ENCODE results near the gene GPRC5C.

Gene GPRC5C, protein sequence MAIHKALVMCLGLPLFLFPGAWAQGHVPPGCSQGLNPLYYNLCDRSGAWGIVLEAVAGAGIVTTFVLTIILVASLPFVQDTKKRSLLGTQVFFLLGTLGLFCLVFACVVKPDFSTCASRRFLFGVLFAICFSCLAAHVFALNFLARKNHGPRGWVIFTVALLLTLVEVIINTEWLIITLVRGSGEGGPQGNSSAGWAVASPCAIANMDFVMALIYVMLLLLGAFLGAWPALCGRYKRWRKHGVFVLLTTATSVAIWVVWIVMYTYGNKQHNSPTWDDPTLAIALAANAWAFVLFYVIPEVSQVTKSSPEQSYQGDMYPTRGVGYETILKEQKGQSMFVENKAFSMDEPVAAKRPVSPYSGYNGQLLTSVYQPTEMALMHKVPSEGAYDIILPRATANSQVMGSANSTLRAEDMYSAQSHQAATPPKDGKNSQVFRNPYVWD

DNA sequence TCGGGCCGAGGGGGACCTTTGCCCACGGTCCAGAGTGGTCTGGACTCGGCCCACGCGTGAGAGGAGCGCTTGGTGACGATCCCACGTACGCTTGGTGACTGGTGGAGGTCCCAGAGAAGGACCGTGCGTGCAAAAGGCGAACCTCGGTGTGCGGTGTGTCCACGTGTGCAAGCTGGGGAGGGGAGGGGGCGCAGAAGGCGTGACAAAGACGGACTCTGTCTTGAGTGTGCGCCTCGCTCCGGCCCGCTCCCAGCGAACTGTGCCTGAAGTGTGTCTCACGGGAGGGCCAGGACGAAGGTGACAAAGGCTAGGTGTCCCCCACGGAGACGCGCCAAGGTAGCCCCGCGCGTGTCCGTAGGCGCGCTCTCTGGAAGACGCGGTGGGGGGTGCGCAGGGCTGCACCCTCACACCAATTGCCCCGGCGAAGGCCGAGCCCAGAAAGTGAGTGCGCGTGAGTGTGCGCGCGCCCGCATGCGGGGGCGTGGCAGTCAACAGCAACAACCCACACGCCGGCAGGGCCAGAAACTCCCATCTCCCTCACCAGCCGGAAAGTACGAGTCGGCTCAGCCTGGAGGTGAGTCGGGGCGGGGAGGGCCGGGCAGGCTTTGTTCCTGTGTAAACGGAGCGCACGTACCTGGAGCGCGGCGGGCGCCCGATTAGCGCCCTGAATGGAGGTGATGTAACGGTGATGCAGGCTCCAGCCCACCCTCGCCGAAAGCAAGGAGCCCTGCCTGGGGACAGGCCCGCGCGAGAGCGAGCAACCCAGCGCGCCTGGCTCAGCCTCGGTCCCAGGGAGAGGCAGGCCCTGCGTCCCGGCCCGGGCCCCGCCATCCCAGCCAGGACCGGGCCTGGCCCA lies at the start of gene GPRC5C:
GPRC5C (plus strand) TSS at position 521 of the 856 bp plus-strand sequence. CDS start 7,689 bp downstream, outside the sequence.
- no peak within 1 kb of the TSS for H3K27ac ChIP-seq
- no peaks in the 10 kb centered on the region for H3K36me3 ChIP-seq
- H3K27me3 ChIP-seq = peaks cover 100% of the 10 kb centered on the region
- H3K4me3 ChIP-seq (ENCODE audit: low read depth in 1 of 2, low read length in 1 of 2) = no peak within 1 kb of the TSS
- H3K9me3 ChIP-seq = peaks cover 4% of the 10 kb centered on the region
- H3K4me1 ChIP-seq (ENCODE audit: control insufficient read depth in 1 of 2, insufficient read depth in 1 of 2, low read depth in 1 of 2, low read length in 1 of 2) = peaks cover 6 to 19% of the 10 kb centered on the region in 2 experiments
- TF ChIP-seq, protein P1, sequence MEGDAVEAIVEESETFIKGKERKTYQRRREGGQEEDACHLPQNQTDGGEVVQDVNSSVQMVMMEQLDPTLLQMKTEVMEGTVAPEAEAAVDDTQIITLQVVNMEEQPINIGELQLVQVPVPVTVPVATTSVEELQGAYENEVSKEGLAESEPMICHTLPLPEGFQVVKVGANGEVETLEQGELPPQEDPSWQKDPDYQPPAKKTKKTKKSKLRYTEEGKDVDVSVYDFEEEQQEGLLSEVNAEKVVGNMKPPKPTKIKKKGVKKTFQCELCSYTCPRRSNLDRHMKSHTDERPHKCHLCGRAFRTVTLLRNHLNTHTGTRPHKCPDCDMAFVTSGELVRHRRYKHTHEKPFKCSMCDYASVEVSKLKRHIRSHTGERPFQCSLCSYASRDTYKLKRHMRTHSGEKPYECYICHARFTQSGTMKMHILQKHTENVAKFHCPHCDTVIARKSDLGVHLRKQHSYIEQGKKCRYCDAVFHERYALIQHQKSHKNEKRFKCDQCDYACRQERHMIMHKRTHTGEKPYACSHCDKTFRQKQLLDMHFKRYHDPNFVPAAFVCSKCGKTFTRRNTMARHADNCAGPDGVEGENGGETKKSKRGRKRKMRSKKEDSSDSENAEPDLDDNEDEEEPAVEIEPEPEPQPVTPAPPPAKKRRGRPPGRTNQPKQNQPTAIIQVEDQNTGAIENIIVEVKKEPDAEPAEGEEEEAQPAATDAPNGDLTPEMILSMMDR (IDR thresholded peaks at IDR 0.05) = no peak

DNA sequence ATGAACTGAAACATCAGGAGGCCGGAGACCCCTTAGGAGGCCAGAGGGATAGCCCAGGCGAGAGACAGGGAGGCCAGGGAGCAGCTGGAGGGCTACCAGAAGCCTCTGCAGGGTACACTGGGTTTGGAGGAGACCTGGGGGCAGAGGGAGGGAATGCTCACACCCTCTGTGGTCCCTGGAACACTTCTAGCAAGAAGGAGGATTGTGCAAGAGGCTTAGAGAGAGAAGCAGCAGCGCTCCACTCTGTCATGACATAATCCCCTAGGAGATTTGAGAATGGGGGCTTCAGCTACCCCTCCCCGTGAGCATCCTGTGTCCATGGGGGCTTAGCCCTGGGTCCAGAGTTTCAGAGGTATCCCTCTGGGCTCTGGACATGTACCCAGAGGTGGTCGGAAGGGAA lies 48.7 kb upstream of the GPRC5C start:
- Histone ChIP-seq H3K9me3 (no peaks in the 10 kb centered on the region), H3K4me3 (ENCODE audit: low read depth in 1 of 2, low read length in 1 of 2) (no peak overlapping the region), H3K27ac (no peak overlapping the region), H3K4me1 (ENCODE audit: control insufficient read depth in 1 of 2, insufficient read depth in 1 of 2, low read depth in 1 of 2, low read length in 1 of 2) (peaks cover 6 to 8% of the 10 kb centered on the region in 2 experiments), H3K27me3 (peaks cover 15% of the 10 kb centered on the region), H3K36me3 (no peaks in the 10 kb centered on the region)
- TF ChIP-seq, protein P1 (IDR thresholded peaks at IDR 0.05) = no peak

DNA sequence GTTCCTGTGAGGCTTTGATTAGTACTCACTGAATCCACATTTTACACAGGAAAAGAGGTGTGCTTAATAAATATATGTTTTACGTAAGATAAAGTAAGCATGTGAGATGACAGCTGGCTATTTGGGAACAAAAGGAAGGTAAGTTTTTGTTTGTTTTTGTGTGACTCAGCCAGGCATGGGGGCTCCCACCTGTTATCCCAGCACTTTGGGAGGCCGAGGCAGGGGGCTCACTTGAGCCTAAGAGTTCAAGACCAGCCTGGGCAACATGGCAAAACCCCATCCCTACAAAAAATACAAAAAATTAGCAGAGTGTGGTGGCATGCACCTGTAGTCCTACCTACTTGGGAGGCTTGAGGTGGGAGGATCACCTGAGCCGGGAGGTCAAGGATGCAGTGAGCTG lies 46.7 kb upstream of the GPRC5C start:
- Histone ChIP-seq H3K4me1 (ENCODE audit: control insufficient read depth in 1 of 2, insufficient read depth in 1 of 2, low read depth in 1 of 2, low read length in 1 of 2) (peaks cover 0 to 5% of the 10 kb centered on the region in 2 experiments), H3K27me3 (peaks cover 11% of the 10 kb centered on the region), H3K9me3 (no peaks in the 10 kb centered on the region), H3K27ac (no peak overlapping the region), H3K4me3 (ENCODE audit: low read depth in 1 of 2, low read length in 1 of 2) (no peak overlapping the region), H3K36me3 (no peaks in the 10 kb centered on the region)
- TF ChIP-seq, protein P1 (IDR thresholded peaks at IDR 0.05) = no peak

DNA sequence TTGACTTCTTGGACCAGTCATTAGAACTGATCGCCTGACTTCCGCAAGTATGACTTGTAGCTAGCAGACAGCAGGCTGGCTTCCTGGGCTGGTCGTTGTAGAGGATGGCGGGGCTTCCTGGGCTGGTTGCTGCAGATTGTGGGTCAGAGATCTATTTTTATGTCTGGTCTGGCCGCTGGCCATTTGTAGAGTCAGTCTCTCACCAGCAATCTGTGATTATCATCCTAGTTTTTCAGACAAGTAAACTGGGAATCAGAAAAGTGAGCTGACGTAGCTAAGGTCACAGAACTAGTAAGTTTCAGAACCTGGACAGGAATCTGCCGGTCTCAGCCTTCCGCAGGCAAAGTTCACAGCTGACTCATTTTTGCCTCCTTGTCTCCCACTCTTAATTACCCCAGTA lies 45.5 kb upstream of the GPRC5C start:
- H3K4me1 ChIP-seq (ENCODE audit: control insufficient read depth in 1 of 2, insufficient read depth in 1 of 2, low read depth in 1 of 2, low read length in 1 of 2) = peaks cover 10 to 13% of the 10 kb centered on the region in 2 experiments
- TF ChIP-seq, protein P1 (IDR thresholded peaks at IDR 0.05) = no peak
- H3K9me3 ChIP-seq = no peaks in the 10 kb centered on the region
- peaks cover 10% of the 10 kb centered on the region for H3K27me3 ChIP-seq
- no peak overlapping the region for H3K27ac ChIP-seq
- H3K4me3 ChIP-seq (ENCODE audit: low read depth in 1 of 2, low read length in 1 of 2) = no peak overlapping the region
- no peaks in the 10 kb centered on the region for H3K36me3 ChIP-seq

DNA sequence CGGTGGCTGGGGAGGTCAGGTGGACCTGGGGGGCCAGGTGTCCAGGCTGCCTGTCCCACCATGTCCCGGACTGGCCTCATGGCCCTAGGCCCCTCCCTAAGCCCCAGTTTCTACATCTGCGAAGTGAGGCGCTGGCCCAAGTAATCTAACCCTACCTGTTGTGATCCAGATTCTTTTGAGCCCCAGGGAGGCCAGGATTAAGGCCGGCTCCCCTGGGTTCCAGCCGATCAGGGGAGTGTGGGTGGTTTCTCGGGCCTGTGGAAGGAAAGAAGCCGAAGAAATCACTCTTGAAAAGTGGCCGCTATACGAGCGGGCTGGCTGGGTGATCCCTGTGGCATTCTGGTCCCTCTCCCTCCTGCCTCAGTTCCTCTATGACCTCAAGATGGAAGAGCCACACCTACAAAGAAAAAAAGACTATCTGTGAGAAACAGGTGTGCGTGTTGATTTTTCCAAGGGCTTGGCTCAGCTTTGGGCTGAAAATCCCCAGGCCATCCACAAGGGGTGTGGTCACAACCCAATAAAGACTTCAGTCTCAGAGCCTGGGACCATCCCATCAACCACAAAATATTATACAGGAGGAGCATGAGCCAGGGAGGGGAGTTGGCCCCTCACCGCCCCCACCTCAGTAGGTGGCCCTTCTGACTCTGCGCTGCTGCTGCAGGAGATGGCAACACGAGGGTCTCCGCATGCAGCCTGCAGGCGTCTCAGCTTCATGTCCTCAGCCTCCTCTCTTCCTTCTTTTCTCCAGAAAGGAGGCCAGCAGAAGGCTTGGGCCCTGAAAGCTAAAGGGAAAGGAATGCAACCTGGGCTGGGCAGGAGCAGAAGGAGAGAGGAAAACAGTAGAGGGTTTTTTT lies 44.3 kb upstream of the GPRC5C start:
- H3K36me3 ChIP-seq = no peaks in the 10 kb centered on the region
- no peak overlapping the region for H3K4me3 ChIP-seq (ENCODE audit: low read depth in 1 of 2, low read length in 1 of 2)
- H3K27me3 ChIP-seq = peaks cover 10% of the 10 kb centered on the region
- no peaks in the 10 kb centered on the region for H3K9me3 ChIP-seq
- TF ChIP-seq, protein P1 (IDR thresholded peaks at IDR 0.05) = no peak
- H3K4me1 ChIP-seq (ENCODE audit: control insufficient read depth in 1 of 2, insufficient read depth in 1 of 2, low read depth in 1 of 2, low read length in 1 of 2) = peaks cover 22% of the 10 kb centered on the region in 2 experiments
- no peak overlapping the region for H3K27ac ChIP-seq
